GM10847 (cell line): ENCODE results near the gene CMTM8.

Experiments used
- POLR2A ChIP-seq: IDR thresholded peaks from 2 replicates; pipeline ENCODE4 v1.6.1; 2011; ENCODE audit not compliant: insufficient read length; ENCODE audit errors: extremely low read depth

The CMTM8 gene, protein sequence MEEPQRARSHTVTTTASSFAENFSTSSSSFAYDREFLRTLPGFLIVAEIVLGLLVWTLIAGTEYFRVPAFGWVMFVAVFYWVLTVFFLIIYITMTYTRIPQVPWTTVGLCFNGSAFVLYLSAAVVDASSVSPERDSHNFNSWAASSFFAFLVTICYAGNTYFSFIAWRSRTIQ

GRCh38 chr3:32238453-32239306, at the start of gene CMTM8:
Gene CMTM8 (plus strand): TSS chr3:32238680. CDS start chr3:32238973, 293 bp downstream.
- no peak for TF ChIP-seq POLR2A

DNA sequence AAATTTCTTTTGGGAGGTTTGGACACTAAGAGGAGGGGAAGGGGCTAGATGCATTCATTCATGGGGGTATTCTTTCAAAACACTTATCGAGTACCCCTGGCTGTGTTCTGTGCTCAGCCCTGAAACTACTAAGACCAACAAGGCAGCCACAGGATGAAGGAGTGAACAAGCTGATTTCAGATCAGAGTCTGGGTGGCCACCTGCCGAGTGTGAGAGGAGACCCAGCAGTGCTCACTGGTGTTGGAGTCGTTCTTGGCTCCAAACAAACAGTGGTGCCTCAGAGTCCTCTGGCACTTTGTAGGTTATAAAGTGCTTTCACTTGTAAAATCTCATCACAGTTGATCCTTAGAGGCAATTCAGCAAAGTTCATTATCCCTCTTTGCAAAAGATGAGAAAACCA, 48.8 kb upstream of the CMTM8 start:
- no peak for TF ChIP-seq POLR2A

DNA sequence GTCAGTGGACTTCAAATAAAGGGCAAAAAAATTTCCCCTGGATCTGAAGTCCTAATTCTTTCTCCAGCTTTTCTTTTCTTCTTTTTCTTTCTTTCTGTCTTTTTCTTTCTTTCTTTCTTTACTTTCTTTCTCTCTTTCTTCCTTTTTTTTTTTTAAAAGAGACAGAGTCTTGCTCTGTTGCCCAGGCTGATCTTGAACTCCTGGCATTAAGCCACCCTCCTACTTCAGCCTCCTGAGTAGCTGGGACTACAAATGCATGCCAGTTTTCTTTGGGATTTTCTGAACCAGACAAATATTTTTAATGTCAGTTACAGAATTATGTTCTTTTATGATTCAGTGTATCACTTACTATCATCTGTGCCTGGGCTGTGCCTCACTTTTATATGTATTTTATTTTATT, 45.4 kb upstream of the CMTM8 start:
- no peak for TF ChIP-seq POLR2A

DNA sequence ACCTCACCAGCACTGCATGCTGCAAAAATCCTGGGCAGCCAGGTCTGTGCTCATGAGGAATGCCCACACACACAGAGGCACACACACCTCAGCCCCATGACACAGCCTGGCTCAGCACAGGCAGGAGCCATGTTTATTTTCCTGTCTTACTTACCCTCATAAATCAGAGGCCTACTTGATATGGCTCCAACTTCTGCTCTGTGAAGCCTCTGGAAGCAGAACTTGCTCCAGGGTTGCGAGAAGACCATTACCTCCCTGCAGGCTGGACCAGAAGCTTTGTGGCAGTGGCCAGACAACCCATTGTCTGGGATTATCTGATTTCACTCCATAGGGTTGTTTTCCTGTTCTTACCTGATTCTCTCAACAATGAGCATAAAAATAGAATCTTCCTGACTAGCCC, 43.8 kb upstream of the CMTM8 start:
- no peak for TF ChIP-seq POLR2A

GRCh38 chr3:32195995-32196540, 42.4 kb upstream of the CMTM8 start:
- TF ChIP-seq POLR2A, result no peak

DNA sequence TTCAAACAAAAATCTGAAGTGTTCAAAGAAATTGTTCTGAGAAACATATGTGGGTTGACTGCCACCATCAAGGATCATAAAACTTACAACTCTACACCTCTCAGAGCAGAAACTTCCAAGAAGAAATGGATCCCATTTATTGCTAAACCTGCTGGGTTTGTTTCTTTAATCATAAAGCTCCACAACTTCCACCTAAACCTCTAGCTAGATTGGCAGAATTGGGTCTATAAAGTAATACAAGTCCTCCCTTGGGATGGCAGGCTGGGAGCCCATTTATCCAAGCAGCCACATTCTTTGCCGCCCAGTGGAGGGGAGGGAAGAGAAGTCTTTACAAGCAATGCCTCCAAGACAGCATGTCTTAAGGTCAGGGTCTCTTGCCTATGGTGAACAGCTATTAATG, 40.5 kb upstream of the CMTM8 start:
- no peak for TF ChIP-seq POLR2A

DNA sequence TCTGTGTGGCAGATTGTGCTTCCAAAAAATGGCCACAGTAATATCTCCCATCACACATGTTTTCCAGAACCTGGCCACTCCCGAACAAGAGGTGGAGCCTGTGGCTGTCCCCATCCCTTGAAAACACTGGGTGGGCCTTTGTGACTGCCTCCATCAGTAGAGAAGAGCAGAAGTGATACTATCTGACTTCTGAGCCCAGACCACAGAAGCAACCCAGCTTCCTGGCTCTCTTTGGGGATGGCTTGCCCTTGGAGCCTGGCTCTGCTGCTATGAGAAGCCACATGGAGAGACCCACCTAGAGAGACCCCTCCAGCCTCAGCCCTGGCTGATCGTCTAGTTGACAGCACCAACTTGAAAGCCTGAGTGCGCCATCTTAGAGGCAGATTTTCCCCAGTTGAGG, 39.8 kb upstream of the CMTM8 start:
- TF ChIP-seq POLR2A, result no peak

- no peak for TF ChIP-seq POLR2A
Observed at GRCh38 chr3:32200490-32200889, 38.0 kb upstream of the CMTM8 start.

- TF ChIP-seq POLR2A, result no peak
Observed at GRCh38 chr3:32200992-32201758, 37.3 kb upstream of the CMTM8 start.

- no peak for TF ChIP-seq POLR2A
Observed at GRCh38 chr3:32202496-32202895, 36.0 kb upstream of the CMTM8 start.

DNA sequence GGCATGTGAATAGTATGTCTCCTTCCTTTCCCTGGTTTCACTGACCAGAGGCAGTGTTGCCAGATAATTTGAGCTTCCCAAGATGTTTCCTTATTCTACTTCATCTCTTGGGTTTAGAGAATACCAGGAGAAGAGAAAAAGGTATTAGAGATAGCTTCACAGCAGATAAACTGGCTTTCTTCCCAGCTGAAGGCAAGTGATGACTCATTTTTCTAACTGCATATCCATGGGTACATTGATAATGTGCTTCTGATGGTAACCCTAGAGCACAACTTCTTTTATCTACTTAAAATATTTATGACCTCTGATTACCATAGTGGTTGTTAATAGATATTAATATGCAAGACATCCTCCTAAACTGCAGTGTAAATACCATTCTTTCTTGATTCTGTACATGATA, 34.6 kb upstream of the CMTM8 start:
- no peak for TF ChIP-seq POLR2A

GRCh38 chr3:32208447-32208846, 30.0 kb upstream of the CMTM8 start:
- TF ChIP-seq POLR2A, result no peak

DNA sequence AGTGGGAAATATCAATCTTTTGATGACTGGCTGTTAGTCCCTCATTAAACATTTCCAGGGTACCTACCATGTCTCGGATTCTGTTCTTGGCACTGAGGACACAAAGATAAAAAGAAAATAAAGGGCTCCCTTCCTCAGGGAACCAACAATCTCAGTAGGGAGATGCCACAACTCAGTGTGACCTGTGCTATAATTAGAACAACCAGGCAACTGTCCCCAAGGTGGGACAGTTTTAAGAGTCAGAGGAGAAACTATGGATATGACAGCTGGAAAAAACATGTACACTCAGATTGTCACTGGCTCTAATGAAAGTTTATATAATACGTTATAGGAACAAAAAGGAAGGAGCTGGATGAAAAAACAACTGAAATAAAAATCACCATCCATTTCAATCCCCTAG, 23.3 kb upstream of the CMTM8 start:
- no peak for TF ChIP-seq POLR2A

DNA sequence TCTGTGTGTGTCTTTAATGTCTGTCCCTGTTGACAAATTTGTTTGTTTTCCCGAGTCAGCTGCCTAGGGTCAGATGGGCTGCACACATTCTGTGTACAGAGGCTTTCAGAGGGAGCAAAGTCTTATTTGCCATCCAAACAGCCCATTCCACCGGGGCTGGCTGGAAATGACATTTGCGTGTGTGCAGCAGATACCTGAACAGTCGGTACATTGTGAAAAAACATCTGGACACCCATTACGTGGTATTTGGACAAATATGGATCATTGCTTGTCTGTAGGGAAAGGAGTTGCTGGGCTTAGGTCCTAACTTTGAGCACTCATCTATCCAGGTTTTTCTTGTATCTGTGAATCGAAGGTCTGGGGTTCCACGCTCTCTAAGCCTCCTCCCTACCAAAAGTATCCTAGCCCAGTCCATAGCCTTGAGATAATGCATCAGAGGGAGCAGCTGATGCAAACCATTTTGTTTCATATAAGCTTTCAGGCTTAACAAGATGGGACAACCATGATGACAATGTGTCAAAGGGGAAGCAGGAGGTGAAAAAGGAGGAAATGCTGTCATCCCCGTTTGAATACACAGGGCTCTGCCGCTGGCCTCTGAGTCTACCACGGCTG, 22.2 kb upstream of the CMTM8 start:
- TF ChIP-seq POLR2A, result no peak

DNA sequence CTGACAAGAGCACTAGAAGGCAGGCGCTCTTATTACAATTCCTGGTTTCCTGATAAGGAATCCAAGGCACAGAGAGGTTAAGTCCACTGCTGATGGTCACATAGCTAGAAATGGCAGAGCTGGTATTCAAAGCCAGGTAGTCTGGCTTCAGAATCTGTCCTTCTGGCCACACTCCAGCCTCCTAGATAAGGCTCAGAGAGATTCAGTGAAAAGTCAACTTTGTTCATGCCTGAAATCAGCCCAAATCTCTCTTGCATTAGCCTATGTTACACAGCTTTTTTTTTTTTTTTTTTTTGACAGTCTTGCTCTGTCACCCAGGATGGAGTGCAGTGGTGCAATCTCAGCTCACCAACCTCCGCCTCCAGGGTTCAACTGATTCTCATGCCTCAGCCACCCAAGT, 21.1 kb upstream of the CMTM8 start:
- no peak for TF ChIP-seq POLR2A
